ENCODE measurements around the gene EXOSC5. TPM values are rescaled to one million over a fixed set of nuclear protein-coding genes. Genes with fewer than 3 reads are reported as not detected.

The EXOSC5 gene
- total and polyA plus RNA-seq, 8 donors: 10.7 to 33.7 (median 14.5) TPM

DNA sequence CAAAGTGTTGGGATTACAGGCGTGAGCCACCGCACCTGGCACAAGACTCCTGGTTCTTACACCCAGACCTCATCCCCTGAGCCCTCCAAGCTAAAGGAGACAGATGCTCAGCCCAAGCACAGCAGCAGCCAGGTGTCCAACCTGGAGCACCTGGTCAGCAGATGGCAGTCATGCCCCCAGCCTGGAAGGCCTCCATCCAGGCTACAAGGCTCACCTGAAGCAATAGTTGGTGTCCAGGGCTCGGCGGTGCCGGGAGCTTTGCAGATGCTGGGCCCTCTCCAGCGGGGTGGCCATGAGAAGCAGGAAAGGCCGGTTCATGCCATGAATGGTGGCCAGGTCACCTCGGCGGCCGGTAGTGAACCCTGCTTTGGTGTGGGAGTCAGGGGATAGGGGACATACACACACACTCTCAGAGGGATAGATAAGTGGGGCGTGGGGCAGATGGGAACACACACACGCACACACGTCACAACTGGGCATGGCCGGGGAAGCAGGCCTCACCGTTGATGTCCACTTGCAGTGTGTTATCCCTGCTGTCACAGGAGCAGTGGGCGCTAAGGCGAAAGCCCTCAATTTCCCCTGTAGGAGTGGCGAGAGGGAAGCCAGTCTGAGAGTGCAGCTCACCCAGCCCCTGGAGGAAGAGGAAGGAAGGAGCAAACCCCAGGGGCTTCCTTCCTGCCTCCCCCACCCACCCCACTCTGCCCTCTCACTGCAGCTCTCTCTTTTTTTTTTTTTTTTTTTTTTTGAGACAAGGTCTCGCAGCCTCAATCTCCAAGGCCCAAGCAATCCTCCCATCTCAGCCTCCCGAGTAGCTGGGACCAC lies 55.3 kb downstream of the EXOSC5 start:
- H3K4me1 ChIP-seq: no peaks in the 10 kb centered on the region
- DNase-seq: peak; percentile 45 to 88 (median 74)
- ATAC-seq: peak; percentile 80 to 98 (median 96)
- no peaks in the 10 kb centered on the region for H3K36me3 ChIP-seq
- 51 to 59% methylated on average over 20 of the region's 20 CpGs for WGBS, 2 donors
- FAIRE-seq: no peak
- no peaks in the 10 kb centered on the region for H3K9me3 ChIP-seq
- H3K27ac ChIP-seq: no peak overlapping the region
- intact Hi-C loops (cut with DNase I): no loop called here
- no peak overlapping the region for H3K4me3 ChIP-seq
- TF ChIP-seq, protein P1, sequence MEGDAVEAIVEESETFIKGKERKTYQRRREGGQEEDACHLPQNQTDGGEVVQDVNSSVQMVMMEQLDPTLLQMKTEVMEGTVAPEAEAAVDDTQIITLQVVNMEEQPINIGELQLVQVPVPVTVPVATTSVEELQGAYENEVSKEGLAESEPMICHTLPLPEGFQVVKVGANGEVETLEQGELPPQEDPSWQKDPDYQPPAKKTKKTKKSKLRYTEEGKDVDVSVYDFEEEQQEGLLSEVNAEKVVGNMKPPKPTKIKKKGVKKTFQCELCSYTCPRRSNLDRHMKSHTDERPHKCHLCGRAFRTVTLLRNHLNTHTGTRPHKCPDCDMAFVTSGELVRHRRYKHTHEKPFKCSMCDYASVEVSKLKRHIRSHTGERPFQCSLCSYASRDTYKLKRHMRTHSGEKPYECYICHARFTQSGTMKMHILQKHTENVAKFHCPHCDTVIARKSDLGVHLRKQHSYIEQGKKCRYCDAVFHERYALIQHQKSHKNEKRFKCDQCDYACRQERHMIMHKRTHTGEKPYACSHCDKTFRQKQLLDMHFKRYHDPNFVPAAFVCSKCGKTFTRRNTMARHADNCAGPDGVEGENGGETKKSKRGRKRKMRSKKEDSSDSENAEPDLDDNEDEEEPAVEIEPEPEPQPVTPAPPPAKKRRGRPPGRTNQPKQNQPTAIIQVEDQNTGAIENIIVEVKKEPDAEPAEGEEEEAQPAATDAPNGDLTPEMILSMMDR (IDR thresholded peaks at IDR 0.05): peak in 1 of 4 donors; percentile 23
- H3K27me3 ChIP-seq: no peaks in the 10 kb centered on the region

DNA sequence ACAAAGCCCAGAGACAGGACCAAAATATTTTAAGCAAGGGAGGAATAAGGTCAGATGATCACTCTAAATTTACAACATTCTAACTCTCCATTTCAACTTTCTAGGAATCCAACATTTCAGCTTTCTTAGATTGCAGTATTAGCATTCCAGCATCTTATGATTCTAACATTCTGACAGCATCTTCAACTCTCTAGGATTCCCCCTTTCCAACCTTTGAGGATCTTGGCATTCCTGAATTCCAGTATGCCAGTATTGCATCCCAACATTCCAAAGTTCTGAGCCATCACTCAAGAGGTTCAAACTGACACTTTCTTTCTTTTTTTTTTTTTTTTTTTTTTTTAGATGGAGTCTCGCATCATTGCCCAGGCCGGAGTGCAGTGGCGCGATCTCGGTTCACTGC lies 57.2 kb downstream of the EXOSC5 start:
- no peak overlapping the region for H3K4me3 ChIP-seq
- FAIRE-seq: no peak
- H3K27ac ChIP-seq: no peak overlapping the region
- intact Hi-C loops (cut with DNase I): loop anchor here in 1 of 3 donors (10.0 kb wide), 1 partner anchor 105 kb away; the partner anchor contains the start of gene ERICH4
- no peaks in the 10 kb centered on the region for H3K4me1 ChIP-seq
- WGBS, 2 donors: 96 to 100% methylated on average over 5 of the region's 5 CpGs
- TF ChIP-seq, protein P1 (IDR thresholded peaks at IDR 0.05): no peak
- H3K27me3 ChIP-seq: no peaks in the 10 kb centered on the region
- ATAC-seq: no peak
- no peak for DNase-seq
- no peaks in the 10 kb centered on the region for H3K36me3 ChIP-seq
- no peaks in the 10 kb centered on the region for H3K9me3 ChIP-seq

Other genes starting within 250 kb of the EXOSC5 start
- 1 to 10 TPM in 3 of 6 donors, under 1 TPM in 3; 0.09 to 2.6 (median 0.86) TPM for gene CYP2S1, start 204.1 kb downstream of the EXOSC5 start, total RNA-seq
- gene CYP2S1, start 204.1 kb downstream of the EXOSC5 start, polyA plus RNA-seq: under 1 TPM; 0.23 to 0.30 TPM
- 10 to 100 TPM in 1 of 6 donors, 1 to 10 TPM in 5; 1.2 to 16.6 (median 5.2) TPM for gene AXL, start 178.1 kb downstream of the EXOSC5 start, total RNA-seq
- gene AXL, start 178.1 kb downstream of the EXOSC5 start, polyA plus RNA-seq: 1 to 10 TPM; 2.4 to 2.8 TPM
- 100 to 1,000 TPM in 1 of 6 donors, 10 to 100 TPM in 5; 74.0 to 101 (median 83.8) TPM for gene HNRNPUL1, start 133.0 kb downstream of the EXOSC5 start, total RNA-seq
- gene HNRNPUL1, start 133.0 kb downstream of the EXOSC5 start, polyA plus RNA-seq: 10 to 100 TPM; 49.2 to 63.1 TPM
- gene CCDC97, start 87.2 kb downstream of the EXOSC5 start, total RNA-seq: 10 to 100 TPM in 5 of 6 donors, 1 to 10 TPM in 1; 9.4 to 19.2 (median 13.1) TPM
- 10 to 100 TPM; 11.3 to 12.4 TPM for gene CCDC97, start 87.2 kb downstream of the EXOSC5 start, polyA plus RNA-seq
- 10 to 100 TPM in 2 of 6 donors, 1 to 10 TPM in 4; 3.3 to 32.3 (median 6.9) TPM for gene TGFB1, start 43.4 kb downstream of the EXOSC5 start, total RNA-seq
- 1 to 10 TPM; 4.0 to 6.0 TPM for gene TGFB1, start 43.4 kb downstream of the EXOSC5 start, polyA plus RNA-seq
- gene B9D2, start 33.2 kb downstream of the EXOSC5 start, total RNA-seq: 1 to 10 TPM; 1.5 to 5.7 (median 2.2) TPM
- gene B9D2, start 33.2 kb downstream of the EXOSC5 start, polyA plus RNA-seq: 1 to 10 TPM; 4.5 to 7.5 TPM
- gene TMEM91, start 20.8 kb downstream of the EXOSC5 start, total RNA-seq: 1 to 10 TPM; 3.8 to 5.9 (median 4.8) TPM
- gene TMEM91, start 20.8 kb downstream of the EXOSC5 start, polyA plus RNA-seq: 10 to 100 TPM; 24.8 to 33.0 TPM
- 10 to 100 TPM in 5 of 6 donors, 1 to 10 TPM in 1; 9.3 to 29.3 (median 18.6) TPM for gene BCKDHA, start 459 bp upstream of the EXOSC5 start, total RNA-seq
- 10 to 100 TPM; 23.6 to 34.2 TPM for gene BCKDHA, start 459 bp upstream of the EXOSC5 start, polyA plus RNA-seq
- gene B3GNT8, start 30.0 kb upstream of the EXOSC5 start, total RNA-seq: 1 to 10 TPM in 4 of 6 donors, under 1 TPM in 2; 0.41 to 3.2 (median 1.2) TPM
- gene B3GNT8, start 30.0 kb upstream of the EXOSC5 start, polyA plus RNA-seq: 1 to 10 TPM; 3.1 to 4.5 TPM
- gene DMAC2, start 42.6 kb upstream of the EXOSC5 start, total RNA-seq: 10 to 100 TPM; 16.2 to 25.5 (median 24.7) TPM
- gene DMAC2, start 42.6 kb upstream of the EXOSC5 start, polyA plus RNA-seq: 10 to 100 TPM; 19.0 to 23.6 TPM
- gene ERICH4, start 45.8 kb upstream of the EXOSC5 start, total RNA-seq: not detected
- gene ERICH4, start 45.8 kb upstream of the EXOSC5 start, polyA plus RNA-seq: not detected
- gene CEACAM21, start 178.8 kb upstream of the EXOSC5 start, total RNA-seq: 1 to 10 TPM in 1 of 6 donors, under 1 TPM in 3, not detected in 2; 0.09 to 1.2 (median 0.53) TPM
- gene CEACAM21, start 178.8 kb upstream of the EXOSC5 start, polyA plus RNA-seq: 1 to 10 TPM in 1 of 2 donors, under 1 TPM in 1; 0.23 to 1.2 TPM
- 1 to 10 TPM in 2 of 6 donors, under 1 TPM in 4; 0.46 to 1.1 (median 0.54) TPM for gene CEACAM4, start 229.7 kb upstream of the EXOSC5 start, total RNA-seq
- gene CEACAM4, start 229.7 kb upstream of the EXOSC5 start, polyA plus RNA-seq: 1 to 10 TPM in 1 of 2 donors, under 1 TPM in 1; 0.30 to 1.1 TPM

All from pancreas (tissue), 10 donors.